HepG2 (cell line): Measurements from ENCODE around the gene UBAP1L. TPM values are rescaled to one million over a fixed set of nuclear protein-coding genes. Genes with fewer than 3 reads are reported as not detected.

ENCODE experiments used
- ATAC-seq: fragments of 200-7000 bp; cut with Tn5 transposase; 3 replicates; pipeline ENCODE4 v1.9.1; 2020; ENCODE audit warnings: mild to moderate bottlenecking, moderate library complexity
- BruUV-seq: library from RNA; stranded (reverse); fragments of 400-500 nt; replicated peaks from 2 replicates; lab custom pipeline; 2021; lab: Mats Ljungman, UMichigan
- CTCF ChIA-PET: fragments of 300-600 bp; formaldehyde crosslinking; extraction: SDS; loops from one replicate; lab custom pipeline; 2021; ENCODE audit warnings: low total read pairs, inconsistent platforms, low intra/inter-chr PET ratio; lab: Yijun Ruan, JAX
- POLR2A ChIA-PET: fragments of 350-600 bp; sonication (Branson Sonifier 250); formaldehyde crosslinking; loops from one replicate; lab custom pipeline; 2020; ENCODE audit warnings: antibody characterized with exemption, inconsistent platforms; lab: Yijun Ruan, JAX
- DNase-seq: peaks from one replicate; pipeline ENCODE4 v3.0.0-alpha.2; 2015; ENCODE audit warnings: low spot score
- FAIRE-seq: peaks from 3 replicates; lab custom pipeline; 2011; peaks lifted over from hg19 to GRCh38; lab: Jason Lieb, UNC
- H2AFZ ChIP-seq: one replicate; pipeline ENCODE4 v1.6.1; 2011; ENCODE audit warnings: low read length, inconsistent platforms
- H3K27ac ChIP-seq: fragments of 300-600 bp; 3 replicates; pipeline ENCODE4 v1.8.0; 2011; ENCODE audit warnings: mixed run types, mild to moderate bottlenecking, mixed read lengths, low read length, inconsistent platforms; ENCODE audit not compliant: insufficient read depth; ENCODE audit errors: extremely low read length
- H3K27me3 ChIP-seq, 2 experiments: fragments of 200-600 bp in 1 of 2; 2 replicates in 1 of 2; 3 replicates in 1 of 2; pipeline versions ENCODE4 v1.6.0 to v1.8.0; 2011; ENCODE audit warnings: low read length in 2 of 2, mild to moderate bottlenecking in 2 of 2, moderate library complexity in 2 of 2, inconsistent platforms in 1 of 2; ENCODE audit not compliant: insufficient read depth in 2 of 2, control insufficient read depth in 1 of 2
- H3K36me3 ChIP-seq, 2 experiments: fragments of 200-600 bp in 1 of 2; replicated peaks in 1 of 2; 2 replicates in 1 of 2; 3 replicates in 1 of 2; pipeline versions ENCODE4 v1.5.1 to v1.8.0; 2011; ENCODE audit warnings: low read length in 2 of 2, inconsistent platforms in 1 of 2; ENCODE audit not compliant: insufficient read depth in 2 of 2, control insufficient read depth in 1 of 2
- H3K4me1 ChIP-seq: 2 replicates; pipeline ENCODE4 v1.5.1; 2012; ENCODE audit warnings: low read length, inconsistent platforms; ENCODE audit not compliant: insufficient read depth
- H3K4me2 ChIP-seq: 2 replicates; pipeline ENCODE4 v1.6.0; 2011; ENCODE audit warnings: low read depth, low read length, inconsistent platforms
- H3K4me3 ChIP-seq, 3 experiments: fragments of 200-600 bp in 1 of 3; sonication (generic), shearing (Covaris generic) in 1 of 3; replicated peaks in 1 of 3; 2 replicates each; pipeline ENCODE4 v1.5.1; 2011 to 2016; ENCODE audit warnings: low read length in 3 of 3, inconsistent platforms in 2 of 3, low read depth in 2 of 3, mild to moderate bottlenecking in 2 of 3, control low read depth in 1 of 3, mixed read lengths in 1 of 3; ENCODE audit not compliant: insufficient read depth in 1 of 3
- H3K79me2 ChIP-seq: one replicate; pipeline ENCODE4 v1.6.1; 2011; ENCODE audit warnings: low read length, inconsistent platforms; ENCODE audit not compliant: insufficient read depth
- H3K9ac ChIP-seq: 2 replicates; pipeline ENCODE4 v1.6.0; 2011; ENCODE audit warnings: mild to moderate bottlenecking, low read depth, low read length, inconsistent platforms; ENCODE audit not compliant: insufficient read depth
- H3K9me3 ChIP-seq: 2 replicates; pipeline ENCODE4 v1.5.1; 2012; ENCODE audit warnings: mild to moderate bottlenecking, low read length
- H4K20me1 ChIP-seq: 2 replicates; pipeline ENCODE4 v1.6.0; 2011; ENCODE audit warnings: inconsistent platforms, mild to moderate bottlenecking, low read length, moderate library complexity; ENCODE audit not compliant: insufficient read depth
- HMG20B ChIP-seq: conservative IDR thresholded peaks from 2 replicates; pipeline ENCODE4 v1.6.1; 2016; ENCODE audit warnings: missing genetic modification reagents, missing compliant biosample characterization
- TFDP2 ChIP-seq: sonication (generic); formaldehyde crosslinking; IDR thresholded peaks from 2 replicates; pipeline ENCODE4 v1.4.0; 2020; ENCODE audit warnings: missing genetic modification reagents
- ZIK1 ChIP-seq: sonication (generic); formaldehyde crosslinking; IDR thresholded peaks from 2 replicates; pipeline ENCODE4 v1.5.0; 2020; ENCODE audit warnings: mild to moderate bottlenecking, low read depth, missing genetic modification reagents, borderline replicate concordance
- ZNF891 ChIP-seq: sonication (generic); formaldehyde crosslinking; IDR thresholded peaks from 2 replicates; pipeline ENCODE4 v1.5.0; 2020; ENCODE audit warnings: mild to moderate bottlenecking, missing genetic modification reagents
- WGBS: methylation state at CpG from one replicate; pipeline ENCODE4 v1.1.6; 2017; ENCODE audit warnings: low lambda C conversion rate; 5-methylcytosine and 5-hydroxymethylcytosine counted together
- in situ Hi-C: cut with HindIII; loops from 2 replicates; pipeline ENCODE4 v1.10.0; 2017; ENCODE audit warnings: low pct_unique_long_range_greater_than_20kb; ENCODE audit not compliant: extremely low pct_ligation_motif_present
- intact Hi-C: fragments of 100-400 bp; cut with micrococcal nuclease; formaldehyde crosslinking; loops from one replicate; pipeline ENCODE4 v1.10.0; 2022; ENCODE audit not compliant: unreplicated experiment
- polyA plus RNA-seq, 8 experiments: library from polyadenylated mRNA; depleted of rRNA in 3 of 8; stranded (reverse) in 7 of 8; unstranded in 1 of 8; fragments of >200 nt; fragmentation: Illumina TruSeq in 4 of 8; extraction: Trizol in 4 of 8; gene quantifications; 2 replicates each; pipeline versions ENCODE4 v1.2.1 to v1.2.3, GENCODE V29; 2011 to 2016; ENCODE audit warnings: low read depth in 4 of 8, missing spikeins in 1 of 8, mixed read lengths in 1 of 8; ENCODE audit not compliant: insufficient read depth in 1 of 8
- total RNA-seq, 5 experiments: library from RNA; depleted of rRNA; stranded (reverse); fragments of >200 nt; fragmentation: Illumina TruSeq; extraction: Trizol; gene quantifications; 2 replicates each; pipeline ENCODE4 v1.2.3, GENCODE V29; 2016; ENCODE audit warnings: low read depth in 1 of 5
- TF ChIP-seq, protein P1 (sequence below): sonication (generic); formaldehyde crosslinking; IDR thresholded peaks from 2 replicates; pipeline ENCODE4 v1.4.0; 2020; ENCODE audit warnings: missing genetic modification reagents
- TF ChIP-seq, protein P2 (sequence below): IDR thresholded peaks from 2 replicates; pipeline ENCODE4 v1.6.1; 2016; ENCODE audit warnings: missing biosample characterization, missing genetic modification reagents, low read depth

UBAP1L gene
- total and polyA plus RNA-seq, 2 of the 13 experiments (the other 11 are each of a cell fraction or from before 2014, with no cell fraction given), result 0.86 to 1.4 TPM

GRCh38 chr15:65067317-65067644 is 47.7 kb downstream of the UBAP1L start:
- H3K27me3 ChIP-seq, result peaks cover 1 to 23% of the 10 kb centered on the region in 2 experiments; a peak in 4 of 5 replicates
- 53% methylated on average over 7 of the region's 8 CpGs for WGBS
- no peak overlapping the region for H2AFZ ChIP-seq
- intact Hi-C loops, result no loop called here
- POLR2A ChIA-PET, result no interaction called here
- CTCF ChIA-PET, result no interaction called here
- no peaks in the 10 kb centered on the region for H3K9me3 ChIP-seq
- no peak overlapping the region for H3K4me2 ChIP-seq
- H3K27ac ChIP-seq, result no peak overlapping the region
- in situ Hi-C loops, result no loop called here
- H3K36me3 ChIP-seq, result no peaks in the 10 kb centered on the region
- no peaks in the 10 kb centered on the region for H4K20me1 ChIP-seq
- TF ChIP-seq, protein P1, sequence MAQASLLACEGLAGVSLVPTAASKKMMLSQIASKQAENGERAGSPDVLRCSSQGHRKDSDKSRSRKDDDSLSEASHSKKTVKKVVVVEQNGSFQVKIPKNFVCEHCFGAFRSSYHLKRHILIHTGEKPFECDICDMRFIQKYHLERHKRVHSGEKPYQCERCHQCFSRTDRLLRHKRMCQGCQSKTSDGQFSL, result no peak
- TF ChIP-seq ZIK1 (CRISPR knock-in tag) (no peak), TFDP2 (CRISPR knock-in tag) (no peak), HMG20B (no peak), ZNF891 (no peak)
- TF ChIP-seq, protein P2, sequence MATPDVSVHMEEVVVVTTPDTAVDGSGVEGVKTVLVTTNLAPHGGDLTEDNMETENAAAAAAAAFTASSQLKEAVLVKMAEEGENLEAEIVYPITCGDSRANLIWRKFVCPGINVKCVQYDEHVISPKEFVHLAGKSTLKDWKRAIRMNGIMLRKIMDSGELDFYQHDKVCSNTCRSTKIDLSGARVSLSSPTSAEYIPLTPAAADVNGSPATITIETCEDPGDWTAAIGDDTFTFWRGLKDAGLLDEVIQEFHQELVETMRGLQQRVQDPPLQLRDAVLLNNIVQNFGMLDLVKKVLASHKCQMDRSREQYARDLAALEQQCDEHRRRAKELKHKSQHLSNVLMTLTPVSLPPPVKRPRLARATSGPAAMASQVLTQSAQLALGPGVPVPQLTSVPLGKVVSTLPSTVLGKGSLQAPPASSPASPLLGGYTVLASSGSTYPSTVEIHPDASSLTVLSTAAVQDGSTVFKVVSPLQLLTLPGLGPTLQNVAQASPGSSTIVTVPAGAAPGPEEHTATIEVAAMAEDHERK (CRISPR knock-in tag), result no peak
- DNase-seq, result no peak
- no peak overlapping the region for H3K9ac ChIP-seq
- no peaks in the 10 kb centered on the region for H3K79me2 ChIP-seq
- no peak for FAIRE-seq
- H3K4me3 ChIP-seq, result no peak overlapping the region
- no peak for ATAC-seq
- peaks cover 39% of the 10 kb centered on the region for H3K4me1 ChIP-seq
- no TSS peak for BruUV-seq
